ENCODE data around the gene SORCS3. TPM values are rescaled to one million over a fixed set of nuclear protein-coding genes. Genes with fewer than 3 reads are reported as not detected.

Gene SORCS3
- total RNA-seq, 1 donor from 2014 or later: not detected

- intact Hi-C loops (cut with micrococcal nuclease): no loop called here
These were observed 133.1 kb downstream of the SORCS3 start for GRCh38 chr10:104774234-104774633.

- intact Hi-C loops (cut with micrococcal nuclease): no loop called here
These were observed 136.2 kb downstream of the SORCS3 start for GRCh38 chr10:104777086-104777799.

- intact Hi-C loops (cut with micrococcal nuclease): no loop called here
These were observed 137.3 kb downstream of the SORCS3 start for GRCh38 chr10:104778371-104778770.

- intact Hi-C loops (cut with micrococcal nuclease): no loop called here
These were observed 138.6 kb downstream of the SORCS3 start for GRCh38 chr10:104779701-104780100.

- intact Hi-C loops (cut with micrococcal nuclease): no loop called here
These were observed 139.1 kb downstream of the SORCS3 start for GRCh38 chr10:104780165-104780564.

- intact Hi-C loops (cut with micrococcal nuclease): no loop called here
These were observed 140.0 kb downstream of the SORCS3 start for GRCh38 chr10:104780946-104781595.

- intact Hi-C loops (cut with micrococcal nuclease): no loop called here
These were observed 143.4 kb downstream of the SORCS3 start for GRCh38 chr10:104784452-104784851.

- intact Hi-C loops (cut with micrococcal nuclease): no loop called here
These were observed 150.4 kb downstream of the SORCS3 start for GRCh38 chr10:104791471-104791870.

- intact Hi-C loops (cut with micrococcal nuclease): no loop called here
These were observed 154.3 kb downstream of the SORCS3 start for GRCh38 chr10:104795411-104795810.

GRCh38 chr10:104796823-104797222 lies 155.7 kb downstream of the SORCS3 start:
- intact Hi-C loops (cut with micrococcal nuclease): no loop called here

GRCh38 chr10:104802941-104803340 lies 161.9 kb downstream of the SORCS3 start:
- intact Hi-C loops (cut with micrococcal nuclease): no loop called here

GRCh38 chr10:104804880-104805279 lies 163.8 kb downstream of the SORCS3 start:
- intact Hi-C loops (cut with micrococcal nuclease): no loop called here

- intact Hi-C loops (cut with micrococcal nuclease): no loop called here
These were observed 165.7 kb downstream of the SORCS3 start for GRCh38 chr10:104806801-104807200.

- intact Hi-C loops (cut with micrococcal nuclease): no loop called here
These were observed 166.7 kb downstream of the SORCS3 start for GRCh38 chr10:104807581-104808310.

GRCh38 chr10:104809288-104810090 lies 168.4 kb downstream of the SORCS3 start:
- intact Hi-C loops (cut with micrococcal nuclease): no loop called here

- intact Hi-C loops (cut with micrococcal nuclease): no loop called here
These were observed 170.1 kb downstream of the SORCS3 start for GRCh38 chr10:104811166-104811565.

GRCh38 chr10:104816501-104816900 lies 175.4 kb downstream of the SORCS3 start:
- intact Hi-C loops (cut with micrococcal nuclease): no loop called here

GRCh38 chr10:104819731-104820130 lies 178.6 kb downstream of the SORCS3 start:
- intact Hi-C loops (cut with micrococcal nuclease): no loop called here

GRCh38 chr10:104822088-104822487 lies 181.0 kb downstream of the SORCS3 start:
- intact Hi-C loops (cut with micrococcal nuclease): no loop called here

- intact Hi-C loops (cut with micrococcal nuclease): no loop called here
These were observed 183.4 kb downstream of the SORCS3 start for GRCh38 chr10:104824380-104825006.

- intact Hi-C loops (cut with micrococcal nuclease): no loop called here
These were observed 190.2 kb downstream of the SORCS3 start for GRCh38 chr10:104831272-104831671.

All from T-helper 2 cell treated with Interferon-gamma antibody and Interleukin-4, amounts not matched to agents 100 ng/mL and 5 ng/mL, for 36 hours (primary cell).